Nephron progenitor cell (in vitro differentiated cells): ENCODE measurements around the gene TRPM5.

Source experiments
- DNase-seq: peaks from one replicate; pipeline ENCODE4 v3.0.0; 2021
- H3K27ac Mint-ChIP-seq: 2 replicates; pipeline ENCODE4 v1.8.0; 2021; ENCODE audit warnings: mild to moderate bottlenecking, moderate library complexity, mixed read lengths
- H3K27me3 Mint-ChIP-seq: 2 replicates; pipeline ENCODE4 v1.8.0; 2021; ENCODE audit warnings: mild to moderate bottlenecking, low read depth, mixed read lengths; ENCODE audit not compliant: poor library complexity
- H3K36me3 Mint-ChIP-seq: 2 replicates; pipeline ENCODE4 v1.8.0; 2021; ENCODE audit warnings: low read depth, mixed read lengths
- H3K4me1 Mint-ChIP-seq: 2 replicates; pipeline ENCODE4 v1.8.0; 2021; ENCODE audit warnings: mixed read lengths
- H3K4me3 Mint-ChIP-seq: 2 replicates; pipeline ENCODE4 v1.8.0; 2021; ENCODE audit warnings: mild to moderate bottlenecking, moderate library complexity, mixed read lengths
- H3K9me3 Mint-ChIP-seq: 2 replicates; pipeline ENCODE4 v1.8.0; 2021; ENCODE audit warnings: mild to moderate bottlenecking, moderate library complexity, mixed read lengths
- CTCF ChIP-seq: fragments of 200-600 bp; sonication (generic); IDR thresholded peaks from 2 replicates; pipeline ENCODE4 v1.5.0; 2021; ENCODE audit warnings: antibody characterized with exemption

TRPM5 gene

GRCh38 chr11:2477254-2477653 is 32.9 kb upstream of the TRPM5 start:
- H3K27ac Mint-ChIP-seq, result no peak overlapping the region
- DNase-seq, result no peak
- TF ChIP-seq CTCF, result no peak
- no peak overlapping the region for H3K4me3 Mint-ChIP-seq
- peaks cover 48% of the 10 kb centered on the region for H3K9me3 Mint-ChIP-seq
- H3K4me1 Mint-ChIP-seq, result no peaks in the 10 kb centered on the region
- H3K27me3 Mint-ChIP-seq, result peaks cover 49% of the 10 kb centered on the region
- peaks cover 5% of the 10 kb centered on the region for H3K36me3 Mint-ChIP-seq

- Mint-ChIP-seq H3K27me3 (peaks cover 46% of the 10 kb centered on the region), H3K4me3 (no peak overlapping the region), H3K36me3 (peaks cover 5% of the 10 kb centered on the region), H3K4me1 (no peaks in the 10 kb centered on the region), H3K27ac (no peak overlapping the region), H3K9me3 (peaks cover 33% of the 10 kb centered on the region)
- no peak for DNase-seq
- TF ChIP-seq CTCF, result no peak
Observed at GRCh38 chr11:2475136-2475918, 31.0 kb upstream of the TRPM5 start.

- Mint-ChIP-seq H3K9me3 (peaks cover 22% of the 10 kb centered on the region), H3K27ac (no peak overlapping the region)
- DNase-seq, result no peak
Observed at GRCh38 chr11:2474059-2474901, 30.0 kb upstream of the TRPM5 start.

GRCh38 chr11:2473361-2474058 is 29.2 kb upstream of the TRPM5 start:
- H3K27me3 Mint-ChIP-seq, result peaks cover 59% of the 10 kb centered on the region
- H3K27ac Mint-ChIP-seq, result no peak overlapping the region
- H3K36me3 Mint-ChIP-seq, result peaks cover 5% of the 10 kb centered on the region
- peaks cover 15% of the 10 kb centered on the region for H3K9me3 Mint-ChIP-seq
- H3K4me1 Mint-ChIP-seq, result no peaks in the 10 kb centered on the region
- DNase-seq, result no peak
- H3K4me3 Mint-ChIP-seq, result no peak overlapping the region
- no peak for TF ChIP-seq CTCF

More at GRCh38 chr11:2474059-2474901, 30.0 kb upstream of the TRPM5 start:
- Mint-ChIP-seq H3K27me3 (peaks cover 56% of the 10 kb centered on the region), H3K36me3 (peaks cover 5% of the 10 kb centered on the region), H3K4me3 (no peak overlapping the region), H3K4me1 (no peaks in the 10 kb centered on the region)
- TF ChIP-seq CTCF, result no peak

- no peak overlapping the region for H3K4me3 Mint-ChIP-seq
- peaks cover 6% of the 10 kb centered on the region for H3K9me3 Mint-ChIP-seq
- H3K27ac Mint-ChIP-seq, result no peak overlapping the region
- DNase-seq, result no peak
- H3K4me1 Mint-ChIP-seq, result no peaks in the 10 kb centered on the region
- H3K27me3 Mint-ChIP-seq, result peaks cover 53% of the 10 kb centered on the region
- no peaks in the 10 kb centered on the region for H3K36me3 Mint-ChIP-seq
- TF ChIP-seq CTCF, result no peak
Observed at GRCh38 chr11:2472428-2473186, 28.3 kb upstream of the TRPM5 start.
